ENCODE results near the gene SMPD3.

GRCh38 chr16:68345958-68346635 is 102.2 kb downstream of the SMPD3 start:
- TF ChIP-seq, protein P1, sequence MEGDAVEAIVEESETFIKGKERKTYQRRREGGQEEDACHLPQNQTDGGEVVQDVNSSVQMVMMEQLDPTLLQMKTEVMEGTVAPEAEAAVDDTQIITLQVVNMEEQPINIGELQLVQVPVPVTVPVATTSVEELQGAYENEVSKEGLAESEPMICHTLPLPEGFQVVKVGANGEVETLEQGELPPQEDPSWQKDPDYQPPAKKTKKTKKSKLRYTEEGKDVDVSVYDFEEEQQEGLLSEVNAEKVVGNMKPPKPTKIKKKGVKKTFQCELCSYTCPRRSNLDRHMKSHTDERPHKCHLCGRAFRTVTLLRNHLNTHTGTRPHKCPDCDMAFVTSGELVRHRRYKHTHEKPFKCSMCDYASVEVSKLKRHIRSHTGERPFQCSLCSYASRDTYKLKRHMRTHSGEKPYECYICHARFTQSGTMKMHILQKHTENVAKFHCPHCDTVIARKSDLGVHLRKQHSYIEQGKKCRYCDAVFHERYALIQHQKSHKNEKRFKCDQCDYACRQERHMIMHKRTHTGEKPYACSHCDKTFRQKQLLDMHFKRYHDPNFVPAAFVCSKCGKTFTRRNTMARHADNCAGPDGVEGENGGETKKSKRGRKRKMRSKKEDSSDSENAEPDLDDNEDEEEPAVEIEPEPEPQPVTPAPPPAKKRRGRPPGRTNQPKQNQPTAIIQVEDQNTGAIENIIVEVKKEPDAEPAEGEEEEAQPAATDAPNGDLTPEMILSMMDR (IDR thresholded peaks at IDR 0.05), result no peak
- TF ChIP-seq POLR2A (IDR thresholded peaks at IDR 0.05), result no peak
